GM23338 (cell line): ENCODE results near the gene MCM3. TPM values are rescaled to one million over a fixed set of nuclear protein-coding genes. Genes with fewer than 3 reads are reported as not detected.

Experiments used
- ATAC-seq: fragments of 200-7000 bp; cut with Tn5 transposase; 3 replicates; pipeline ENCODE4 v1.9.1; 2020
- DNase-seq: peaks from one replicate; pipeline ENCODE4 v3.0.0-alpha.2; 2015; ENCODE audit warnings: low spot score
- H2AFZ ChIP-seq: fragments of 200-600 bp; sonication (generic); 2 replicates; pipeline ENCODE4 v1.8.0; 2016; ENCODE audit warnings: antibody characterized with exemption, mild to moderate bottlenecking, moderate library complexity
- H3F3A ChIP-seq: fragments of 200-600 bp; sonication (generic); replicated peaks from 2 replicates; pipeline ENCODE4 v1.8.0; 2017; ENCODE audit warnings: antibody characterized with exemption, mixed run types, low read depth
- H3K27ac ChIP-seq: fragments of 200-600 bp; sonication (generic); 2 replicates; pipeline ENCODE4 v1.6.1; 2016; ENCODE audit warnings: low read depth
- H3K27me3 ChIP-seq: fragments of 200-600 bp; sonication (generic); 2 replicates; pipeline ENCODE4 v1.8.0; 2016; ENCODE audit warnings: mild to moderate bottlenecking, mixed run types, moderate library complexity; ENCODE audit not compliant: insufficient read depth
- H3K36me3 ChIP-seq: fragments of 200-600 bp; sonication (generic); 2 replicates; pipeline ENCODE4 v1.8.0; 2016; ENCODE audit warnings: mild to moderate bottlenecking; ENCODE audit not compliant: insufficient read depth
- H3K4me1 ChIP-seq: fragments of 200-600 bp; sonication (generic); 2 replicates; pipeline ENCODE4 v1.8.0; 2016; ENCODE audit warnings: mild to moderate bottlenecking, moderate library complexity; ENCODE audit not compliant: insufficient read depth
- H3K4me2 ChIP-seq: fragments of 200-600 bp; sonication (generic); 2 replicates; pipeline ENCODE4 v1.7.1; 2017; ENCODE audit warnings: mixed run types
- H3K4me3 ChIP-seq: fragments of 200-600 bp; sonication (generic); 2 replicates; pipeline ENCODE4 v1.6.1; 2016; ENCODE audit warnings: mixed run types
- H3K79me2 ChIP-seq: fragments of 200-600 bp; sonication (generic); replicated peaks from 2 replicates; pipeline ENCODE4 v1.8.0; 2017; ENCODE audit warnings: mild to moderate bottlenecking; ENCODE audit not compliant: insufficient read depth
- H3K9me2 ChIP-seq: fragments of 200-600 bp; sonication (generic); 2 replicates; pipeline ENCODE4 v1.8.0; 2017; ENCODE audit not compliant: insufficient read depth
- H4K20me1 ChIP-seq: fragments of 200-600 bp; sonication (generic); replicated peaks from 2 replicates; pipeline ENCODE4 v1.8.0; 2017; ENCODE audit warnings: mild to moderate bottlenecking; ENCODE audit not compliant: insufficient read depth
- H3K27ac Mint-ChIP-seq: 2 replicates; pipeline ENCODE4 v1.8.0; 2020; ENCODE audit warnings: inconsistent platforms, mild to moderate bottlenecking, moderate library complexity, mixed read lengths
- H3K27me3 Mint-ChIP-seq: 3 replicates; pipeline ENCODE4 v1.8.0; 2022; ENCODE audit warnings: low read depth, mild to moderate bottlenecking, moderate library complexity, mixed read lengths, inconsistent platforms; ENCODE audit not compliant: insufficient read depth, poor library complexity
- H3K36me3 Mint-ChIP-seq: 3 replicates; pipeline ENCODE4 v1.8.0; 2021; ENCODE audit warnings: low read depth, mild to moderate bottlenecking, inconsistent platforms, moderate library complexity, mixed read lengths
- H3K4me1 Mint-ChIP-seq: 3 replicates; pipeline ENCODE4 v1.8.0; 2020; ENCODE audit warnings: mild to moderate bottlenecking, inconsistent platforms, mixed read lengths
- H3K4me3 Mint-ChIP-seq: 3 replicates; pipeline ENCODE4 v1.8.0; 2021; ENCODE audit warnings: moderate library complexity, mild to moderate bottlenecking, inconsistent platforms, mixed read lengths
- H3K9me3 Mint-ChIP-seq: 3 replicates; pipeline ENCODE4 v1.8.0; 2020; ENCODE audit warnings: moderate library complexity, mild to moderate bottlenecking, inconsistent platforms, mixed read lengths
- CTCF ChIP-seq, 2 experiments: fragments of 200-600 bp in 1 of 2; sonication (generic) in 1 of 2; conservative IDR thresholded peaks; 2 replicates each; pipeline versions ENCODE4 v1.5.1 to v1.6.1; 2016 to 2017; ENCODE audit warnings: antibody characterized with exemption in 2 of 2, low read depth in 2 of 2, mild to moderate bottlenecking in 2 of 2, moderate library complexity in 1 of 2
- EZH2 ChIP-seq: fragments of 200-600 bp; sonication (generic); IDR thresholded peaks from one replicate; pipeline ENCODE4 v1.8.0; 2017; ENCODE audit warnings: antibody characterized with exemption, mild to moderate bottlenecking, low read depth; ENCODE audit not compliant: unreplicated experiment
- EZH2phosphoT487 ChIP-seq: fragments of 200-600 bp; sonication (generic); IDR thresholded peaks from one replicate; pipeline ENCODE4 v1.8.1; 2018; ENCODE audit warnings: antibody characterized with exemption; ENCODE audit not compliant: unreplicated experiment
- JUNB ChIP-seq: IDR thresholded peaks from one replicate; pipeline ENCODE4 v1.6.1; 2016; ENCODE audit warnings: antibody characterized with exemption; ENCODE audit not compliant: unreplicated experiment
- NANOG ChIP-seq: IDR thresholded peaks from 2 replicates; pipeline ENCODE4 v1.6.1; 2016; ENCODE audit warnings: antibody characterized with exemption, borderline replicate concordance
- REST ChIP-seq: IDR thresholded peaks from one replicate; pipeline ENCODE4 v1.6.1; 2018; ENCODE audit warnings: antibody characterized with exemption; ENCODE audit not compliant: unreplicated experiment
- STAT1 ChIP-seq: IDR thresholded peaks from one replicate; pipeline ENCODE4 v1.6.1; 2016; ENCODE audit warnings: antibody characterized with exemption; ENCODE audit not compliant: unreplicated experiment
- ZNF114 ChIP-seq: fragments of 250-450 bp; sonication (Bioruptor Pico); IDR thresholded peaks from 2 replicates; pipeline ENCODE4 v1.5.0; 2020; ENCODE audit warnings: mild to moderate bottlenecking, moderate library complexity
- polyA plus RNA-seq: library from polyadenylated mRNA; unstranded; fragments of >200 nt; fragmentation: Nextera tagmentation; extraction: Ambion mirVana; gene quantifications from 2 replicates; pipeline ENCODE4 v1.2.1, GENCODE V29; 2016
- total RNA-seq: library from RNA; depleted of rRNA; stranded (reverse); fragments of >200 nt; shearing (Covaris generic); gene quantifications from 2 replicates; pipeline ENCODE4 v1.2.3, GENCODE V29; 2014

The MCM3 gene
- total and polyA plus RNA-seq, 2 experiments from 2014 or later: 157 to 369 TPM

- Histone ChIP-seq H4K20me1 (peaks cover 8% of the 10 kb centered on the region), H3K9me2 (no peaks in the 10 kb centered on the region), H3K4me2 (no peak overlapping the region), H3K27ac (no peak overlapping the region), H3K79me2 (peaks cover 25% of the 10 kb centered on the region), H3K36me3 (peaks cover 10% of the 10 kb centered on the region), H3K4me3 (no peak overlapping the region), H3K27me3 (no peaks in the 10 kb centered on the region), H3K4me1 (peaks cover 20% of the 10 kb centered on the region; the same call in 1 of the 2 replicates), H3F3A (no peaks in the 10 kb centered on the region), H2AFZ (no peak overlapping the region; the same call in 1 of the 2 replicates)
- peak; percentile 85 for DNase-seq
- H3K4me3 Mint-ChIP-seq: peak overlapping the region; percentile 51; the same call in 1 of the 3 replicates
- TF ChIP-seq ZNF114 (CRISPR knock-in tag) (no peak), CTCF (conservative IDR thresholded peaks at IDR 0.05; ENCODE audit: low read depth in 2 of 2) (peak; percentile 84 to 94), EZH2phosphoT487 (no peak), STAT1 (no peak), REST (no peak), NANOG (no peak), JUNB (no peak), EZH2 (no peak)
- H3K9me3 Mint-ChIP-seq: peaks cover 3% of the 10 kb centered on the region; the same call in 1 of the 3 replicates
- H3K27me3 Mint-ChIP-seq: peaks cover 2% of the 10 kb centered on the region
- peaks cover 19% of the 10 kb centered on the region for H3K4me1 Mint-ChIP-seq
- H3K36me3 Mint-ChIP-seq: peaks cover 20% of the 10 kb centered on the region
- no peak for ATAC-seq
- H3K27ac Mint-ChIP-seq: peak overlapping the region; percentile 75; the same call in 1 of the 2 replicates
These were observed 2.4 kb upstream of the MCM3 start for GRCh38 chr6:52286798-52287432.
